GM19099 (cell line): ENCODE results near the gene JAZF1.

Experiments used
- POLR2A ChIP-seq: IDR thresholded peaks from 3 replicates; pipeline ENCODE4 v1.6.1; 2011; ENCODE audit warnings: low read depth; ENCODE audit not compliant: insufficient read length; ENCODE audit errors: extremely low read depth

Gene JAZF1

DNA sequence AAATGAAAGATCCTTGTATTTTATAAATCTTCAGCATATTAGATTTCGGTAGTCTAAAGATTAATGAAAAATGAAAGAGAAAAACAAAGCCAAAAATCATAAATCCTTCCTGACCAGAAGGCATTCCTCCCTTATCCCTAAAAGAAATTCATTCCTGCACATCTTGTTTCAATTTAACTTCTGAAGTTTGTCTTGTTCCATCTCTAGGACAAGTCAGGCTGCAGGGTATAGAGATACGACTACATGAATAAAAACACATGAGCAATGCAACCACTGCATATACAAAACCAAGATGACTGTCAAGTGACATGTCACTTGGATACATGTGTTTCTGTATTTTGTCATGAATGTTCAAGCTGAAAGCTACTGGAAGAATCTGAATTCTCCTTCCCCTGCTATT is 214.9 kb downstream of the JAZF1 start:
- no peak for TF ChIP-seq POLR2A

DNA sequence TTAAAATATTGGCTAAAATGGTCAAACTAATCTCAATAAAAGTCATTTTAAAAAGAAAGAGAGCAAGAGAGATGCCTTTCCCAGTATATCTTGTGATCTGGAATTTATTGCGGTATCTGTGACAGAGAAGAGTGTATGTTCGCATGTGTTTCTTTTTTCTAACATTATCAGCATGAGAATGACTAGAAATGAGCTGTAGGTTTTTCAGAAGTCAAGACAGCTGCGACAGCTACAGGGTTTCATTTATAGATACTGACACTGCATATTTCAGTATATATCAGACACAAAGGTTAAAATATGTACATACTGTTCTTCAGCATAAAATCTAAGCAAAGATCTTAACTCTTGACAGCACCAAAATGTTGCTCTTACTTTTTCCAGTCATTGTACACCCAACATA is 215.8 kb downstream of the JAZF1 start:
- no peak for TF ChIP-seq POLR2A

DNA sequence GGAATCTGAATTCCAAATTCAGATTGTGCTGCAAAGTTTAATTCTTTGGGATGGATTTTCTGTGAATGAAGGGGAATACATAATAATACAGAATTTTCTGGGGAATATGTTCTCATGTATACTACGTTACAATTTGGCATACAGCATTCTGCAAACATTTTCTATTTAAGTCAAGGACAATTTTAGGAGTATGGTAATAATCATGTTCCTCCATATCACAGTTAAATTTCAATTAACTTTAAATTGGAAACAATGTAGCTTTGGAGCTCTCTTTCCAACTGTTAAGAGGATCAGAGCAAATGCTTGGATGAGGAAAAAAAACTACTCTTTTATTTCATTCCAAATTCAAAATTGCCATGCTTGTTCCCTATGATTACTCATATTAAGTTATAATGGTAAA is 217.5 kb downstream of the JAZF1 start:
- TF ChIP-seq POLR2A: no peak

DNA sequence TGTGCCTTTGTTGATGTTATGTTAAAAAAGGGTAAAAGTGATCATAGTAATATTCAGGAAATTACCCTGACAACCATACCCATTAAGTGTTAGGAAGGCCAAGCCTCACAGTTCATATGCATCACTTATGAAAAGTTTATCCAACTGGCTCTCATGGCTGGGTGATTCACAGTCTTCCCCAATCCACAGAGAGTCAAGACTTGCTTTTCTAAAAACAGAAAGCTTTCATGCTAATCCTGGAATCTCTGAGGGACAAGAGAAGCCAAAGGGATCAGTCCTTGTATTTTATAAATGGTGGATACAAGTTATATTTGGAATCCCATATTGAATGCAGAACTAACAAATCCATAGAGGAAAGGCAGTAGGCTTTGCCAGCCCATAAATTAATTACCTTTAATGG is 218.3 kb downstream of the JAZF1 start:
- no peak for TF ChIP-seq POLR2A

DNA sequence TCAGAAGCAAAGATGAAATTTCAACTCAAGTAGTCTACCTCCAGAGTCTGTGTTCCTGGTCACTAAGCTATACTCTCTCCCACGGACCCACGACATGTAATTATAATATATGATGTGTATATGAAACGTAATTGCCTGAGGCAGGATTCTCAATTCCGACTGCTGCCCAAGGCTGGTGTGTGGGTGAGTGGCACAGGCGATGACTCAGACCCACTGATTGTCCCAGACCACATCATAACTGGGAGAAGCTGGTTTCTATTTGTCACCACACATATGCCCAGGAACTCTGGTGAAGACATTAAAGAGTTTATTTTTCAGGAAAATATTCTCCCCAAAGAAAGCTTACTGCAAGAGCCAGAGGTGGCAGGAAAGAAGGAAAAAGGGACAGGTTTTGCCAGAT is 219.3 kb downstream of the JAZF1 start:
- no peak for TF ChIP-seq POLR2A

DNA sequence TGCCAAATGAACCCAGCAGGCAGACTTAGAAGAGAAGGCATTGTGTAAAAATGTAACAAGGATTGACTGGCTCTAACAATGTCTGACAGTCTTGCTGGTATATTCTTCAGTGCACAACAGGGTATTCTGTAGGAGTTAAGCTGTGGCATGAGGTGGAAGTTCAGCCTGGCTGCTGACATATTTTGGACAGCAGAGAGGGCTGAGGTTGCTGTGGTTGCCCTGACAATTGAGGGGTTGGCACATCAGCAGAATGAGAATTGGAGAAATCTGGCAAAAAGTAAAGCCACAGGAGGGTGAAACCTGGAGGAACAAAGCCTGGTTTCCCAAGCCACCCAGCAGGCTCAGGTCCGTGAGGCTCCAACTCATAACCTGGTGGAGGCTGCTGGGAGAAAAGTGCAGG is 220.2 kb downstream of the JAZF1 start:
- TF ChIP-seq POLR2A: no peak

DNA sequence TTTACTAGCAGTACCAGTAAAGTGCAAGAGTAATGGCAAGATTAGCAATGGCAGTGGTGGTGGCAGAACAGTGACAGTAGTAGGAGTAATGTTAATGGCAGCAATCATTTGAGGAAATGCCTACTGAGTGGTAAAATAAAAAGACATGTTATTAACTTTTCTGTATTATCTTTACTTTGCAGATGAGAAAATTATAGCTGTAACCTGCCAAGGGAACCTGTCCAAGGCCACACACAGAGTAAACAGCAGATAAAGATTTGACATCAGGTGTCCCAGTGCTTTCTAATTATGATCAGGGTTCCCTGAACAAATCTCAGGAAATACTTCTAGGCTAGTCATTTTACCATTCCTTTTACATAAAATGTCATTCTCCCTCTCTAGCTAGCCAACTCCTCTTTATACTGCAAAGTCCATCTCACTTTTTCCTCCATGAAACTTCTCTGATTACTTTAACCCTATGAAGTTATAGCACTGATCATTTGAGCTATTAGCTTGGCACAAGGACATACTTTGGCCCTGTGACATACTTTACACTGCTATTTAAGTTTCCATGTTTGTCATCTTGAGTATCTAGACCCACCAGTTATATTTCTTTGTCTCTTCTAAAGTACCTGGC is 221.6 kb downstream of the JAZF1 start:
- no peak for TF ChIP-seq POLR2A

DNA sequence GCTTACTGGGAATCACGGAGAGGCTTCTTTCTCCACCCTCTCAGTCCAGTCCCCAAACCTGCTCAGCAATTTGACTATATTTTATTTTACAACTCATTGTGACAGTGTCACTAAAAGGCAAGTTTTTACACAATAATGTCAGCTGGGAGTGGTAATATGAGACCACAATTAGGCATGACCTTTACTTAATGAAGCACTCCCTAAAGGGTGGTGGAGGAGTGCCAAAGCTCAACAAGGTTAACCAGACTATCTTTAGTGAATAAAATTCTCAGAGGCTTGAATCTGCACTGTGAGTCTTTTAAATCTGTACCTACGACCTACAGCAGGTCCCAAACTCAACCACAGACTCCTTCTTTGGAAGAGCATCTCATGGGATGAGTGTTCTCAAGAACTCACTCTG is 225.0 kb downstream of the JAZF1 start:
- TF ChIP-seq POLR2A: no peak

DNA sequence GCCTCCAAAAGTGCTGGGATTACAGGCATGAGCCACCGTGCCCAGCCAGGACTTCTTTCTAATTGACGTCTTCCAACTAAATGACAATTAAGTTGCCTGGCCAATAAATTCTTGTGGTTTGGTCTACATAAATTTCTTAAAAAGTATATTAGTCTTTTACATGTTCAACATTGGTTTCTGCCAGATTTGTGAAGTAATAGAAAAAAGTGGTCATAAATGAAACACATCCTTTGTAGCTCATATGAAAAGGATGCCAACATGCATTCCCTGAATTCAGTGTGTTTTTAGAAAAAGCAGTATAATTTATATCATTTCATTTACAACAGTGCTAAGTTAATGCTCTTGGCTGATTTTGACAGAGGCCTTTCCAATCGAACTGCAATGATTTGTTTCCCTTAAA is 225.6 kb downstream of the JAZF1 start:
- no peak for TF ChIP-seq POLR2A

DNA sequence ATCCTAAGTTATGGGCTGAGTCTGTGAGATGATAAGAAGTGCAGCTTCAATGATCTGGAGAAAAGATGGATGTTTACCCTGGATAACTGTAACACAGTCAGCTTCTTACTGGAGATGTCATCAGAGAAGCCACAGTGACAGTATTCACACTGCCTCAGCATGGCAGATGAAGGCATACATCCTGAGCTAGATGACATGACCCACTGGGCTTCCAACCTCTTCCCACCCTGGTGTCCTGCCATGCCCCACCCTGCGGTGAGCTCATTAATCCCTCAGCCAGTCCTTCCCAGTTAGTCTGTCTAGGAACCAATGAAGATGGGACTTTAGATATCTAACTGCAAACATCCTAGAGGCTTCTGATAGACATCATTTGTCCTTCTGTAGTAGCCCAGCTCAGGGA is 226.8 kb downstream of the JAZF1 start:
- no peak for TF ChIP-seq POLR2A

DNA sequence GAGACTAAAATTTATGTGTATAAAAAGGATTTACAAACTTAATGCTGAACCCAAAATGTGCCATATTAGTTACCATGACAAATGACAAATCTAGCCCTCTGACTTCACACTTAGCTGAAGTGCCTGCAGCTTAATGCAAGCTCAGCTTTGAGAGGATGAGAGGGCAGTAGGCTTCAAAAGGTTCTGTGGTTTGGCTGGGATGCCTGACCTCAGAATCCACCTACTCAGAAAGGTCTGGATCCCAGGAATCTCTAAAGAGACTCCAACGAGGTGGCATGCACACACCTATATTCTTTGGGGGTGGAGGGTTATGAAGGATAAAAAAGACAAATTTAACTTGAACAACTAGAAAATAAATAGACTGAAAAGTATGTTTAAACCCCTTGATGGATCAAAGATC is 227.2 kb downstream of the JAZF1 start:
- TF ChIP-seq POLR2A: no peak

DNA sequence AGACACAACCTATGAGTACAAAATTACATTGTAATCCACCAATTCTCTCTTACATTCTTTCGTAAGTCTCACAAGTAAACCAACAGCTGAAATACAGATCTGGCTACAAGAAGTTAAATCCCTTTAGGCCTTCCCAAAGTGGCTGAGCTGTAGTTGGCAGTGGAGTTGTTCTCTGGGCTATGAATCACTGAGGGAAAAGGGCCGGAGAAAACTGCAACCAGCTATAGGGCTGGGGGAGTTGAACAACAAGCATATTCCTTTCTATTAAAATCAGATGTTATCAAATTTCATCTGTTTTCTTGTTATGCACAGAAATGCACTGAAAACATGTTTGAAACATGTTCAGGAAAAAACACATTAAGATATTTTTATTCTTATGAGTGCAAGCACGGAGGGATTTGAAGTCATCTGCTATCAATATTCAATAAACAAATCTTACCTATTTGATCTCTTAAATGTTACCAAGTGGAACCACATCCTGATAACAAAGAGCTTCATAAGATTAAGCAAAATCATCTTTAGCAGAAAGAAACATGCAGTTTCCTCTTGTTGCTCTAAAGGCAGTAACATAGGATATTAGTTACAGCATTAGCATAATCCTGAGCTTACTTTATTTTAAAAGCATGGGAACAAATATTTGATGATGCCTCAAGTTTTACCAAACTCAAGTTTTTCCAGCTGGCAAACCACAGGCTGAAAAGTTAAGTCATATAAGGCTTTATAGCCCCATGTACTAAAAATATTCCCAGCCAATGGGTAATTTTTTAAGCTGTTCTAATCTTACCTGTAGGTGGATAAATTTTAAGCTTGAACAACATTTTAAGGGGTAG is 227.9 kb downstream of the JAZF1 start:
- TF ChIP-seq POLR2A: no peak

DNA sequence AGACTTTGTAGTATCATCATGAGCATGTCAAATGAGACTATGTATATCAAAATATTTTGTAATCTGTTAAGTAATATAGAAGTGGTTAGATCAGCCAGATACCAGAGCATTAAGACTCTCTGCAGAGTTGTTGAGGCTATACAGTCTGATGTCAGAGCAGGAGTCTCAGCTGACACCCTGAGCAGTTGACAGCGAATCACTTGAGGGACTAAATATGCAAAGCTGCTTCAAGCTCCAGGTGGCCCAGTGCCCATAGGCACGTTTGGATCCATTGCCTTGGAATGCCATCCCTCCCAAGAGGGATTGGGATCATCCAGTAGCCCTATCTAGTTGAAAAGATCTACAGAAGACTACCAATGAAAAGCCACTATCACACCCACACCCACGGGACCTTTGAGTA is 230.5 kb downstream of the JAZF1 start:
- TF ChIP-seq POLR2A: no peak

DNA sequence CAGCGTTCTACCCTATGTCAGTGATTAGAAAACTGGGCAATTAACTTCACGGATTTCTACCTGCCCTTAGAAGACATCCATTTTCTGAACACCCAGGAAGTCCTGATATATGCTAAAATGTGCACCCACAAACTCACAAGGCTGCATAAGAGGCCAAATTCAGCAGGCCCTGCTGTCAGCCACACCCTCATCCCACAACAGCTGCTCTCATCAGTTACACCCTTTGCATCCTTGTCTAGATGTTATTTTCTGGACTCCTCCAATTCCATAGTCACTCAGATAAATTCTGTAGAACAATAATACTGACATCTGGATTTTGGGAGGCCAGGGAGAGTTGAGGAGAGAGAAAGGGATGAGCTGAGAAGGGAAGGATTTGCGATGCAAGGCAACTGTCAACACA is 231.7 kb downstream of the JAZF1 start:
- no peak for TF ChIP-seq POLR2A

DNA sequence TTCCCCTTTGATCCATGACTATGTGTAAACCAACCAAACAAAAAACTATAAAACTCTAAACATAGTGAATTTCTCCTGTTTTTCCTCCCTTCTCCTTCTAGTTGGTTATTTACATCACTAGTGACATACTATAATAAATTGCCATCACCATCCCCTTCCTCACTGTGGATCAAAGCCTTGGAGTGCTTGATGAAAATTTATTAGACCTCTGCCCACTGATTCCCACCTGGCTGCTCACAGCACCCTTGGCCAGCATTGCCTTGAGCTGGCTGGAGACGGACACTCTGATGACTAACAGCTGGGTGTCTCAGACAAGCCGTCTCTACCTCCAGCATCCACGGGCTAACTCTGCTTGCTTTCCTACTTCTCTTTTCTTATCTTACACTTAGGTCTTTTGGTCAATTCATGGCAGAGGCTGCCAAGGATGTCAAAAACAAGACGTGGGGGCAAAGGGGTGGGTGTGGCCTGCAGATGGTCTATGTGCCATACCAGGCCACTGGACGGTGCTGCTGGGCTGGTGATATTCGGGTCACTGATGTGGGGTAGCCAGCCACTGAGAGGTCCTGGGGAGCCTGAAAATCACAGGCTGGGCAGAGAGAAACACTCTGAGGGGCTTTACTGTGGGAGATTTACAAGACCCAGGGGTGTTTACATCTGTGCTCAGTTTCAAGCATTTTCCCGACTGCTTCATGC is 232.9 kb downstream of the JAZF1 start:
- no peak for TF ChIP-seq POLR2A

DNA sequence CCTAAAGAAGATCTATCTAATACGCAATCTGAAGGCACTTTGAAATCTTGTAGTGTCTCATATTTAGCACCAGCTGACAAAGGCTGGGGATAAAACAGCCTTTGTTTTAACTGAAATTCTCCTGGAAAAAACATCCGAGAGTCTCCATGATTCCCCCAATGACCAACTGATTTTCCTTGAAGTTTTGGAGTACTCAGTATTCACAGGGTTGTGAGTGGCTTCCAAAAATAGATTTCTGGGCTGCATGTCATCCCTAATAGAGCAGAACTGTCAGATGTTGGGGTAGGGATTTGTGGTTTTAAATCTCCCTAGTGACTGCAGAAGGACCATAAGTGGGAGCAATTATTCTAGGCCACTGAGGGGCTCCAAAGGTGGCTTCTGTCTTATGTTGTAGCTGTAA is 234.2 kb downstream of the JAZF1 start:
- no peak for TF ChIP-seq POLR2A
